HG03342 (cell line): ENCODE measurements around the gene INSR.
A peak's percentile ranks its signal among the peaks of the same experiment; 100 is the strongest.

ENCODE experiments used
- ATAC-seq: cut with Tn5 transposase; IDR thresholded peaks from one replicate; pipeline ENCODE4 v1.9.1; 2021; ENCODE audit warnings: mild to moderate bottlenecking, moderate library complexity; ENCODE audit not compliant: unreplicated experiment

Gene INSR

GRCh38 chr19:7197119-7197759, 97.0 kb downstream of the INSR start:
- ATAC-seq = peak; percentile 54

- no peak for ATAC-seq
Measured at GRCh38 chr19:7196763-7197118, 97.5 kb downstream of the INSR start.

GRCh38 chr19:7195046-7195445, 99.2 kb downstream of the INSR start:
- no peak for ATAC-seq

GRCh38 chr19:7194566-7194965, 99.6 kb downstream of the INSR start:
- no peak for ATAC-seq

GRCh38 chr19:7191946-7192691, 102.1 kb downstream of the INSR start:
- ATAC-seq = peak; percentile 43

- no peak for ATAC-seq
Measured at GRCh38 chr19:7188698-7189629, 105.2 kb downstream of the INSR start.

- ATAC-seq = no peak
Measured at GRCh38 chr19:7187605-7188339, 106.4 kb downstream of the INSR start.

- ATAC-seq = no peak
Measured at GRCh38 chr19:7182489-7182888, 111.7 kb downstream of the INSR start.

GRCh38 chr19:7179917-7180306, 114.3 kb downstream of the INSR start:
- ATAC-seq = no peak

- ATAC-seq = no peak
Measured at GRCh38 chr19:7177926-7178325, 116.3 kb downstream of the INSR start.

- ATAC-seq = no peak
Measured at GRCh38 chr19:7176792-7177191, 117.4 kb downstream of the INSR start.

- ATAC-seq = no peak
Measured at GRCh38 chr19:7172794-7173193, 121.4 kb downstream of the INSR start.

GRCh38 chr19:7170983-7171382, 123.2 kb downstream of the INSR start:
- no peak for ATAC-seq

- no peak for ATAC-seq
Measured at GRCh38 chr19:7168941-7169340, 125.3 kb downstream of the INSR start.

- no peak for ATAC-seq
Measured at GRCh38 chr19:7161292-7161691, 132.9 kb downstream of the INSR start.

GRCh38 chr19:7159105-7159933, 134.9 kb downstream of the INSR start:
- no peak for ATAC-seq

- no peak for ATAC-seq
Measured at GRCh38 chr19:7153022-7153421, 141.2 kb downstream of the INSR start.

GRCh38 chr19:7152568-7152967, 141.6 kb downstream of the INSR start:
- no peak for ATAC-seq

- ATAC-seq = no peak
Measured at GRCh38 chr19:7149956-7150705, 144.1 kb downstream of the INSR start.
